GM18858 (cell line): Measurements from ENCODE around the gene CYBA.

Experiments used
- ATAC-seq: cut with Tn5 transposase; IDR thresholded peaks from one replicate; pipeline ENCODE4 v1.9.1; 2021; ENCODE audit not compliant: unreplicated experiment

The CYBA gene

DNA sequence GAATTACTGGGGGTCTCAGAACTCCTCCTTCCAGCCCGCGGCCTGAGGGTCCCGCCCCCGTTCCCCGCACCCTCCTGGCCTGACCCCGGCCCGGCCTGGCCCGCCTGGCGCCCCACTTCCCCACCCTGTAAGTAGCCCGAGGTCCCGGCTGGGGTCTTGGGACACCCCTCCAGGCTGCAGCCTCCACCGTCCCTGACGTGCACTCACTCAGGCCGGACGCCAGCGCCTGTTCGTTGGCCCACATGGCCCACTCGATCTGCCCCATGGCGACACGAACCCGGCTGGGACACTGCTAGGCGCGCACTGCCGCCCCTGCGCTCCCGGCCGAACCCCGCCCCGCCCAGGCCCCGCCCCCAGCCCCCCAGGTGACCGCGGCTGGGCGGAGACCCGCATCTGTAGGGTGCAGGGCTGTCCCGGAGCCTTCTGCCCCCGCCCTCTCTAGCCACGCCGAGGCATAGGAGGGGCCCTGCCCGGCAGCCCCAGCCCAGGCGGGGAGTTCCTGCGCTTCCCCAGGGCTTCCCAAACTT is at the start of gene CYBA:
TSS of gene CYBA (minus strand) at position 305 of the 527 bp plus-strand sequence. CDS start at position 265, 40 bp downstream.
- peak; percentile 46 for ATAC-seq

DNA sequence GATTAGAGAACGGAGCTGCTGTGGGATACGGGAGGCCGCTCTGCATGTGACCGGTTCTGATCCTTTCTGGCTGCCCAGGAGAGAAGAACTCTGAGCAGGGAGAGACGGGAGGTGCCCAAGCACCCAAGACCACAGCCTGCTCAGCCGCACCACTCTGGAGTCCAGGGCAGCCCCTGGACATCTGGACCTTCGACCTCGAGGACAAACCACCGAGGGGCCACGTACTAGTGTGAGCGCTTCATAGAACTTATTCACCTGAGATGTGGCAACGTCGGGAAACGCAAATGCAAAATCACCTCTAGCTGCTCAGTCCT is 49.4 kb upstream of the CYBA start:
- ATAC-seq: no peak

DNA sequence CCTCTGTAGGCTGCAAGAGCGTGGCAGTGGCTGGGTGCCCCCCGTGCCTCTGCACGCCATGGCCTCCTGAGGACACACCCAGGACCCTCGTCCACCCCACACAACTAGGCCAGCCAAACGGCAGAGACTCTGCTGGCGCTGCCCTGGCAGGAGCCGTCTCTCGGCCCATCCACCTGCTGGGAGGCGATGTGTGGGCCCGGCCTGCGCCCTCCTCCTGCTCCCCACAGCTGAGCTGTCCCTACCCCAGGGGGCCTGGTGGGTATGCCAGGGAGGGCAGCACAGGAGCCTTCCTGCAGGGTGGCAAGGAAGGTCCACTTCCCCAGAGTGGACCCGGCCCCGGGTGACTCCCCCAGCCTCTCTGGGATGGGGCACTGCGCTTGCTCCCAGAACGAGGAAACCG is 48.3 kb upstream of the CYBA start:
- ATAC-seq: no peak

DNA sequence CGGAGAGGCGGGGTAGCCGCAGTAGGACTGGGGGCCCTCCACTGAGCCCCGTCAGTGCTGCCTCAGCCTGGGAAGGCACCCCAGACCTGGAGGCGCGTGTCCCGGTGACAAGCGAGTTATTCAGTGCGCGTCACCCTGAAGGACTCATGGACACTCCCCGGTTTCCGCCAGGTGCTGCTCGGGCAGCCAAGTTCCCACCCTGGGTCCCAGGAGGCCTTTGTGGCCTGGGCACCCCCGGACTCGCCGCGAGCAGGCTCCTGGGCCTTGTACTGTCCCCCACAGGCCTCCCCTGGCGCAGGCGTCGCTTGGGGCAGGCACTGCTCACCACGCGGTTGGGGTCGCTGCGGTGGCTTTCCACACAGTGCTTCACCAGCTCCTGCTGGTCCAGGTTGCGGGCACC is 47.8 kb upstream of the CYBA start:
- ATAC-seq: no peak

DNA sequence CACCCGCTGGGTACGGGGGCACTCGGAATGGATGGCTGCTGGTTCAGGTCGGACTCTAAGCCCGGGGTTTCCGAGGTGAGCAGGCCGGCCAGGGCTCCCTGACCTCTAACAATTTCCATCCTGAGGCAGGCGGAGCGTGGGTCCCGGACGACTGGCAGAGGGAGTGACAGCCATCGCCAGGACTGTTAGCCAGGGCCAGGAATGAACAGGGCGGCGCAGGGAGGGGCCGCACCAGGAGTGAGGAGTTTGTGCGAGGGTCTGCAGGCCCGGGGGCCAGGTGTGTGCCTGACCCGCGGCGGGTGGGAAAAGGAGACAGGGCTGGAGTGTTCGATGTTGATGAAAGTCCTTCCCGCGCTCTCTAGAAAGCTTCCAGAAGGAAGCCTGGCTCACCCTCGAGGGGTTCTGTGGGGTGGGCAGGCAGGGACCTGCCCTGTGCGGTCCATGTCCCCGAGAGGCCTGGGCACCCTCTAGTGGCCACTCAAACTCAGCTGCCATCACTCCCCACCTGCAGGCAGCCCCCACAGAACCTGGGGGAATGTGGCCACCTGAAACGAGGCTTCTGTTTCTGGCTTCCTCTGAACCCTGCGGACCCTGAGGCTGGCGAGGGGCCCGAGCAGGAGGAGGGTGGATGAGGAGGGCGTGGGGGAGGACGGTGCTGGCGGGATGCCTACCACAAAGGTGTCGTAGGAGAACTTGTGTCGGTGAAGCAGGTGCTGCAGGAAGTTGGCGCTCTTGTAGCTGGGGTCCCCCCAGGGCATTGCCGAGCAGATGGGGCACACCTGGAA is 47.2 kb upstream of the CYBA start:
- ATAC-seq: no peak

DNA sequence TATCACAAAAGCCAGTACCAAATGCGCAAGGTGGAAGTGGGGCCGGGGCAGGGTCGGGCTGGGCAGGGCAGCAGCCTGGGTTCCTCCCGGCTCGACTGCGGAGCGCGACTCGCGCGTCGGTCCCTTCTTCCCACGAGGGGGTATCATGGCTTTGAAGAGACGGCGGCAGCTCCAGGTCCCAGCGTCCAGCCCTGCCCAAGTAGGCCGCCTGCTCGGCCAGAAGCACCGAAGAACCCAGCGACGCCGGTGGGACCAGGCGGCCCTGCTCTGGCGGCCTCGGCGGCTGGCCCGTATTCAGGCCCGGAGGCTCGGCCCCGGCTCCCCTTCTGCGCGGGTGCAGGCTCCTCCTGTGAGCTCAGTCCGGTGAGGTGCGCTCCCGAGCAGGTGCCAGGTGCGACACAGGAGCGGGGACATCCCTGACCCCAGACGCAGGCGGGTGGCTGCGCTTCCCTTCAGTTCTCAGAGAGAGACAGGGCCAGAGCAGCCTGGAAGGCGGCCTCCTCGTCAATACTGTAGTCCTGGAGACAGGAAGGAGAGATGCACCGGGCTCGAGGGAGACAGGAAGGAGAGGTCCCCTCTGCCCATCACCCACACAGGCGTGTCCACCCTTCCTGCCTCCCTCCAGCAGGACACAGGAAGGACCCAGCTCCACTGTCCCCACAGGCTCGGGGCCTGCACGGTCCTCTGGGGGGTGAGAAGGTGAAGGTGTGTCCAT is 46.4 kb upstream of the CYBA start:
- no peak for ATAC-seq

DNA sequence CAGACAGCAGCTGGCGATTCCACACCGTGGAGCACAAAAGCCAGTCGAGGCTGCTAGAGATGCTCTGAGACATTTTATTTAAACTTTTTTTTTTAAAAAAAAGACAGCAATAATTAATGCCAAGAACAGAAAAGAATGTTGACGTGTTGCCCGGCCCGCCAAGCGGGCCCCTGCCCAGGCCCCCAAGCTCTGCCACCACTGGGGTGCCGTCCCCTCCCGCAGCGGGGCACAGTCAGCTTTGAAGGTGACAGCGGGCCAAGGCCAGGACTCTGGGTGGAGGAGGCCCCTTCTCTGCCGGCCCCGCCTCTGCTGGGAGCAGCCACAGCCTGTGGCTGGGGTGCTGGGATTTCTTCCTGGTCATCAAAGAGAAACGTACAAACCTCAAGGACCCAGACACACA is 45.6 kb upstream of the CYBA start:
- no peak for ATAC-seq

DNA sequence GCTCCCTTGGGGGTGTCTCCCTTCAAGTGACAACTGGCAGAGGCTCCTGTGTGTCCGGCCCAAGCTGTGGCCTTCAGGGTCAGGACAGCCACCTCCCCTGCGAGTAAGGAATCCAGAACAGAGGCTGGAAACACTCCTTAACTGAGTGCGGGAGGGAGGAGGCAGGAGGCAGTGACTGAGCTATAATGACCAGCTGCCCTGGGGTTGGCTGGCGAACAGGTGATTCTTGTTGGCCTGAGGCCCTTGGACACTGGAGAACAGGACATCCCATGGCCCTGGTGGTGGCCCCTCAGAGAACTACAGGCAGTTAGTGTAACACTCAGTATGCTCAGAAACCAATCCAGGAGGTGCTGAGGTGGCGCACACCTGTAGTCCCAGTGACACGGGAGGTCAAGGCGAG is 44.9 kb upstream of the CYBA start:
- no peak for ATAC-seq

DNA sequence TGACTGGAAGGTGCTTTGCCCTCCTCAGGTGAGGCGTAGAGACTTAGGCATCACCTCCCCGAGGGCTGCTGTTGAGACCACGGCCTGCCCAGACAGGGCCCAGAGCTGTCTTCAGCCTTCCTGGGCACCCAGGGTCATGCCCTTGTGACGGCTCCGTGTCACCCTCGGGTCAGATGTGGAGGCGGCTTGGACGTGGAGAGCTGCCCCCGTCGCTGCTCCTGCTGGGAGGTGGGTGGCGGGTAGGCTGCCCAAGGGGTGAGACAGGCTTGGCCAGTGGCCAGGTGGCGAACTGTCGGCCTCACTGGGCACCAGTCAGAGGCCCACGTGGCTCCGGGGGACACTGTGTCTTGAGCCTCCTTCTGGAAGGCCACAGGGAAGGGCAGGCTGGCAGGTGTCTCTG is 44.4 kb upstream of the CYBA start:
- no peak for ATAC-seq

DNA sequence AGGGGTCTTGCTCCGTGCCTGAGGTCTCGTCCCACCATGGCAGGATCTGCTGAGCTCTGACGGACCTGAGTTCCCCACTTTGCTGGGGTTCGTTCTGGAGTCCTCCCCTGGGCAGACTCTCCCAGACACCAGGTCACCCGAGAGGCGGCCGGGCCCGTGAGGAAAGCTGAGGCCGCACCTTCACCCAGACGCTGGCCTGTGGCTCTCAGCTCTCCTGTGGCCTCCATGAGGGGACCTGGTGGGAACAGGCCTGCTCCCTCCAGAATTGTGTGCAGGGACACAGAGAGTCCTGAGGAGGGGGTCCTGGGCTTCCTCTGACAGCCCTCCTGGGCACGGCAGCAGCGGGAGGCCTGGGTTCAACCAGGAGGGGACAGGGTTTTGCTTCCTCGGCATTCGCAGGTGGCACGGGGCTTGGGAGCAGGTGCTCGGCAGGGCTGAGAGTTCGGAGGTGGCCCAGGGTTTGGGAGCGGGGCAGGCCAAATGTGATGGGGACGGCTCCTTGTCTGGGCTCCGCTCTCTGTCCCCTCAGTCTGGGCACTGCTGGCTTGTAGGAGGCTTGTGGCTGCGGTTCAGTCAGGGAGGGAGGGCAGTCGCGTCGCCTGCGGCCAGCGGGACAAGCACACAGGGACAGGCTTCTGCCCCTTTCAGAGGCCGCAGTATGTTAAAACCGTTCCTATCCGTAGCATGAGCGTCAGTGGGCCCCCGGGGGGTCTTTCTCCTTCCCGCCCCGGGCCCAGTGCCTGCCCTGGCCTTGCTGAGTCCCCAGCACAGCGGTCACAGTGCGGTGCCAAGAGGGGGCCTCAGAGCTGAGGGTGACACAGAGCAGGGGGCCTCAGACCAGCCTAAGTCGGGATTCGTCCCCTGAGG is 43.6 kb upstream of the CYBA start:
- no peak for ATAC-seq

DNA sequence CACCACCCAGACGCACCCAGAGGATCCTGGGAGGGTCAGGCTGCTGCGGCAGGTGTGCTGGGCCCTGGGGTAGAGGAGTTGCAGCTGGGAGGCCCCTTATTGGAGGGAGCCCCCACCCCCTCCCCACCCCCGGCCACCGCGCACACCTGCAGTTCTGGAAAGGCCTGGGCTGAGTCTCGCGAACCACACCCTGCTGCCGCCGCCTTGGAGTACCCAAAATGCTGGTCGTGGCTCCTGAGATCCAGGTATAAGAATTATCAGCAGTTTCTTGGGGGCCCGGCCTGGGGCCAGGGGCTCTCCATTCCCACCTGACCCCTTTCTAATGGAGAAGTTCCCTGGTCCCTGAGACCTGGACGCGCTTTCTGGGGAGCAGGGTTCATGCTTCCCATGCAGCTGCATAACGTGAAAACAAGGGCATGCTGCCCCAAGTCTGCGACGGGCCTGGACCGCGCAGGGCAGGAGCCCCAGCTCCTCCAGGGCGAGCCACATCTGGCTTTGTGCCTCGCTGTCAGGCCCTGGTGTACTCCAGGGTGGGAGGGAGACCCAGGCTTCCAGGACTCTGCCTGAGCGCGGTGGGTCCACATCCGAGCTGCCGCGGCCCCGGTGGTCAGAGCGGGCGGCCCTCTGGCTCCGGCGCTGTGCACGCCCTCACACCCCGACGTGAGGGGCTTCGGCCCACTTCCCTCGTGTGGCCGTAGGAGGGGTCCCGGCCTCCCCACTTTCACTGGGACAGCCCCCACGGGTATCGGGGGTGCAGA is 42.7 kb upstream of the CYBA start:
- no peak for ATAC-seq

DNA sequence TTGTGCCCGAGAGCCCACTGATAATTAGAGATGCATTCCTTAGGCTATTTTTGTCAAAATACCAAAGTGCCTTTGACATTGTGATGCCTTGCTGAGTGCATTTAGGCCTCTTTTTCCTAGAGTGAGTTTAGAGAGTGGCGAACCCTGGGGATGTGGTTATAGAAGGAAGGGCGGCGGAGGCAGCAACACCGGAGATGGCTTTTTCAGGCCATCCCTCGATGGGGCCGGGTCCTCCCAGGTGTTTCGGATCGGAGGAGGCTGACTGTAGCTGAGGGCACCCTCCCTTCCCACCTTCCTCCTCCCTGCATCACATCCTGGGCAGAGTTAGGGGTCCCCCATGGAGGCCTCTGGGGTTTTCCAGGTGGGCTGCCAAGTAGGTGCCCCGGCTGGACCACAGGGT is 42.0 kb upstream of the CYBA start:
- no peak for ATAC-seq

DNA sequence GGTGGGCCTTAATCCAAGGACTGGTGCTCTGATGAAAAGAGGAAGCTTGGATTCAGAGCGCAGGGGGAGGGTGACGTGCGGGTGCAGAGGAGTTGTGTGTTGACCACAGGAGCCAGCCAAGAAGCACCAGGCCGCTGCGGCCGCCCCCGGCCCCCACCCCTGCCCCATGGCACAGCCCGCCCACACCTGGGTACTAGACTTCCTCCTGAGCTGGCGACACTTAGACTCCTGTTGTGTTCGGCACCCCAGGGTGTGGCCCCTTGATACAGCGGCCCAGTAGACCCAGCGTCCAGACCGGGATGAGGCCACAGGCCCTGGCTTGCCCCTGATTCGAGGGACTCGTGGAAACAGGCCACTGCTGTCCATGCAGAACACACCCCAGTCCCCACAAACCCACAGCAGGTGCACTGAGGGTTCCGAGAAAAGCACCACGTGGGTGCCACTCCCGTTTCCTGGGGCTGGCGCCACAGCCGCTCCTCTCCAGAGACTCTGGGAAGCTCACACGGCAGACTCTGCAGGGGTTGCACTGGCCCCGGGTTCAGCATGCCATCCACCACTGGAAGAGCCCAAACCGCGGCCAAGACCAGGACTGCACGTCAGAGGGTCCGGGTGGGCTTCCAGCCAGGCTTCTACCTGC is 41.2 kb upstream of the CYBA start:
- ATAC-seq: no peak

DNA sequence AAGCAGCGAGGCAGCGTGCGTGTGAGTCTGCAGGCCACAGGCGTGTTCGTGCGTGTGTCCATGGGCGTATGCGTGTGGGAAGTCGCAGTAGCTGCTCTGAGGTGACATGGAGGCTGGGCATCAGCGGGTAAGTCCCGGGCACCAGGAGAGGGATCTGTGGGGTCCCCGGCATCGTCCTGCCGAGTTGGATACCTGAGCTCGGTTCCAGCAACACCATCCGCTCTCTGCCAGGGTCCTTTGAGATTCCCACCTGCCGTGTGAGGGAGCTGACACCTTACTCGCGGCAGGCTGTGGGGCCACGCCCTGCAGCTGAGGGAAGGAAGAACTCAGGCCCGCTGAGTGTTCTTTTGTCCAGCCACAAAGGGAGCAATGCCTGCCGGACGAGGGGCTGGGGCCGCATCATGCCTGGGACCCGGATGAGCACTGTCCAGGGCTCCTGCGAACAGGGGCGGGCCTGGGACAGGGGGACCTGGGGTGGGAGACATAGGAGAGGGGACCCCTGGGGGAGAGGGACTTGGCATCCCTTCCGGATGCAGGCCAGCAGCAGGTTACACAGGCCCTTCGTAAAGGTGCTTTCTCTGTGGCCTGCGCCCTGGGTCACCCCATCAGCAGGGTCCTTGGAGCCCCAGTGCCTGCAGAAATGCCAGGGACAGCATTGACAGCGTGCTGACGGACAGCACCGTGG is 40.4 kb upstream of the CYBA start:
- ATAC-seq: no peak

DNA sequence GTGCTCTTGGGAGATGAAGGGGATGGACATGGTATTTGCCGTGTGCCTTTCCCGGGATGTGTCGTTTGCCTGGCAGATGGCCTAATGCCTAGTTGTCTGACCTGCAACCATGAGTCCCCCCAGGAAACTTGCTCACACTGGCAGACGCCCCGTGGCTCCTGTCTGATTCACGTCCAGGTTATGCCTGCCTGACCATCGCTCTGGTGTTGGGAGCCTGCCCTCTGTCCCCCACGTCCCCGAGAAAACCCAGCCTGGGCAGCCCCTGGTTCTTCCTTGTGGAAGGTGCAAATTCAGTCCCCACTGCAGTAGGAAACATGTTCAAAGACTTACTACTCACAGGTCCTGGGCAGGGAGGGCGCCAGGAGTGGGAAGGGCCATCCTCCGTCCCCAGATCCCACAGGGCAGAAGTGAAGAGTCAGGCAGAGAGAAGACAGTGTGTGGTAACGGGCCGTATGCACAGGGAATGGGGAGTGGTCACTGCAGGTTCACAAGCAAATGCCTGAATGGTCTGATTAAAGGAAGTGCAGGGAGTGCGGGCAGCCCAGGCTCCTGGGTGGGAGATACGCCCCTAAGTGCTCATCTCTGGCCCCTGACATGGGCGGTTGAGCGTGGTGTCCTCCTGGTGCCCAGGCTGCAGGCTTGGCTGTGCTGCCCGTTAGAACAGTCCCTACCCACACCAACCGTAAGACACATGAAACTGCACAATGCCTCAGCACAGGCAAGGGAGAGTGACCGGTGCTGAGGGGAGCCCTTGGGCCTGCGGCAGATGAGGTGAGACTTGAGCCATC is 39.7 kb upstream of the CYBA start:
- ATAC-seq: no peak

DNA sequence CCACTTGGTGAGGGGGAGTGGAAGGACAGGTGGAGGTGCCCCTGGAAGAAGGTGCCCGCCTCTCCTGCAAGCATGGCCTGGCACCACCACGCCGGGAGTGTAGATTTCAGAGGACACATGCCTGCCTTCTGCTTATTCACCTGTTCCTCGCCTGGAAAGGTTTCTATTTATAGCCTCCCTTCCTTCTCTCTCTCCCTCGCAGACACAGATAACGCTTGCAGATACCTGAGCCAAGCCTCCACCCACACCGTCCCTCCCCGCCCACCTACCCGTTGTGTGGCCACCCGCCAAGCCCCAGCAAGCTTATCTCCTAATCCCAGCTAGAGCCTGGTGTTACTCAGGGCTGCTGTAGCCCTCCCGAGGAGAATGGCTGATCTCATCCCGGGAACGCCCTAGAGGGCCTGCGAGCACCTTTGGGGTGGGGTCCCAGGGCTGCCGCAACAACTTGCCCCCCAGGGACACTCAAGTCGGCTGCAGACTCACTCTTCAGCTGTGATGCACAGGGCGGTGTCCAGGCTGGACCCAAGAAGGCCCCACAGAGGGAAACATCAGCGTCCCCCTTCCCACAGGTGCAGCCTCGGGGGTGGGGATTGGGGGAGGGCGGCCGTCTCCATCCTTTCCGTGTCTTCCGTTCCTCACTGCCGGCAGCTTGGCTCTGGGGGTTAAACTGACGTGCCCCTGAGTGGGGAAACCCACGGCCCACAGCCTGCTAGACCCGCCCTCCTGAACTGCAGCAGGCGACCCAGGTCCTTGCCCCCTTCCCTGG is 37.3 kb upstream of the CYBA start:
- ATAC-seq: no peak

DNA sequence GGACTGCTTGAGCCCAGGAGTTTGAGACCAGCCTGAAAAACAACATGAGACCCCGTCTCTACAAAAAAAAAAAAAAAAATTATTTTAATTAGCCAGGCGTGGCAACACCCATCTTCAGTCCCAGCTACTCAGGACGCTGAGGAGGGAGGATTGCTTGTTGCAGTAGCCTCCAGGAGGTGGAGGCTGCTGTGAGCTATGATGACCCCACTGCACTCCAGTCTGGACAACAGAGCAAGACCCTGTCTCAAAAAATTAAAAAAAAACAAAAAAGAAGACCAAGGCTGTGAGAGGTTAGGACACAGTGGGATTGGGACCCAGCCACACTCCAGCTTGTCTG is 36.8 kb upstream of the CYBA start:
- no peak for ATAC-seq

DNA sequence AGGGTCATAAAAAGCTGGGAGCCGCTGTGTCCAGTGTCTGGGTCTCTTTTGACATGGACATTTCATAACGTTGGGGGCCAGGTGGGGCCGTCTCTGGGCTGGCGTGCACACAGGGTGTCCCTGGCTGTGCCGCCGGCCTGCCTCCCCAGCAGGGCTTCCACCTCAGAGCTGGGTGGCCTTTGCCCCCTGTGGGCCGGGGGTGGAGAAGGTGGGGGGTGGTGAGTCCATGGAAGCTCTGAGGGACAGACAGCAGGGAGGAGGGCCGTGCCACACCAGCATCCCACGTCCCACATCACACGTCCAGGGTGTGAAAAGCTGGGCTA is 36.4 kb upstream of the CYBA start:
- no peak for ATAC-seq
